DMS114 treated with DMSO at 0.1 percent for 48 hours (cell line): ENCODE measurements around the gene AKAP11.
"Not testable (repeated sequence)": the region's sequence is repeated elsewhere in the genome, so short reads cannot be mapped to it uniquely, and the experiment has no call there.

ENCODE experiments used
- DNase-seq: peaks from one replicate; lab custom pipeline; 2025; ENCODE audit not compliant: unreplicated experiment; lab: John Stamatoyannopoulos, UW

AKAP11 gene, protein sequence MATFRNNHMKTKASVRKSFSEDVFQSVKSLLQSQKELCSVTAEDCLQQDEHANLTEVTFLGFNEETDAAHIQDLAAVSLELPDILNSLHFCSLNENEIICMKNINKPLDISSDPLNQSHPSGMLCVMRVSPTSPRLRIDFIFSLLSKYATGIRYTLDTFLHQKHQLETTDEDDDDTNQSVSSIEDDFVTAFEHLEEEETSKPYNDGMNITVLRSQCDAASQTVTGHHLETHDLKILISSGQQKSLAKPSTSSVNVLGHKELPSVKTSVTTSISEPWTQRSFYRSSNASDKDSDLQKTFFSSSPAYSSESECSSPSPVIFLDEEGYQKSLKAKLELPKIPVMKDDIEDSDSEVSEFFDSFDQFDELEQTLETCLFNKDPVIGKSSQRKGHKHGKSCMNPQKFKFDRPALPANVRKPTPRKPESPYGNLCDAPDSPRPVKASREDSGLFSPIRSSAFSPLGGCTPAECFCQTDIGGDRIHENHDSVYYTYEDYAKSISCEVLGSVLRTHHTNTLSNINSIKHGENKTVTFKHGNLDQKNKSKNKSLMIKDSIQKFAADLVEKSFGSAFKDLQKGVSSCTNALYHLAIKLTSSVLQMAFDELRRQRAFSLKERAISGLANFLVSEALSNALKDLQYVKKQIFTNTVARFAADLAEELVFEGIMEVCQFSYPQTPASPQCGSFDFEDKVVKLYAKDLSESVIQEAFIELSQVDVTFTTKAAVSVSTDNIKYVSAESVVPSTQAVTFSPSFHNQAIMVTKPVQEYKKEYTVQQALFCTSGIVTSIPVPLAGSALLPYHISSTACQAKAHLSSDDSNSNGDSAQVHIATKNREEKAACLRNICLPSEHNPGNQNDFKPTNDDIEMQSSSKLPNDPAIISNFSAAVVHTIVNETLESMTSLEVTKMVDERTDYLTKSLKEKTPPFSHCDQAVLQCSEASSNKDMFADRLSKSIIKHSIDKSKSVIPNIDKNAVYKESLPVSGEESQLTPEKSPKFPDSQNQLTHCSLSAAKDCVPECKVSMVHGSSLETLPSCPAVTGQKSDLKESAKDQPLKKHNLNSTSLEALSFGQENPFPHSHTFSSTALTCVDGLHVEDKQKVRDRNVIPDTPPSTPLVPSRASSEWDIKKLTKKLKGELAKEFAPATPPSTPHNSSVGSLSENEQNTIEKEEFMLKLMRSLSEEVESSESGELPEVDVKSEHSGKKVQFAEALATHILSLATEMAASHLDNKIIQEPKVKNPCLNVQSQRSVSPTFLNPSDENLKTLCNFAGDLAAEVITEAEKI (N-terminal part only)

DNA sequence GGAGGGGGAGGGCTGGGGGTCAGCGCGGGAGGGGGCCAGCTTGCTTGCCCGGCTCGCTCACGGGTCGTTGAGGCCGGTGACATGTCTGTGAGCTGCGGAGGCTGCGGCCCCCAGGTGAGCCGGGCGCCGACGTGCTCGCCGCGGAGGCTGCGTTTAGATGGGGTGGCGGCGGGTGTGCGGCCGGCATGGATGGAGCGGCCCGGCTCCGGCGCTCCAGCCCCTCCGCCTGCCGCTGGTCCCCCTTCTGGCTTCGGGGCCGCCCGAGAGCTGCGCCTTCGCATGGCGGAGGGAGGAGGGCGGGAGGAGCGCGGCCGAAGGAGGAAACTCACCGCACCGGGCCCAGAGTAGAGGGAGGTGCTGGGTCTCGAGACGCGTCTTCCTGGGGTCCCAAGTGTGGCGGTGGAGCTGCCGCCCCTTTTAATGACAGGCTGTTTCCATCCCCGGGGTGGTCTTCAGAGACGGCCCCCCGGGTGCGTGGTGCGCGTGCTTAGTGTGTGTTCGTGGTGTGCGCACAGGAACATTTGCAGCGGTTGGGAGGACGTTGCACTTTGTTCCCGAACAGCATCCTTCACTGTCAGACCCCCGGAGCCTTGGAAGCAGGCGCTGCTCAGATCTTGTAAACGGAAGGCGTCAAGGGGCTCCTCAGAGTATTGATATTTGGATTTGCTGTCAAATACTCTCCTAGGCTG, at the start of gene AKAP11:
TSS of gene AKAP11 (plus strand) at position 38 of the 689 bp plus-strand sequence. CDS start 14,197 bp downstream, outside the sequence.
- peak; percentile 23 for DNase-seq

- DNase-seq = no peak
Observed at GRCh38 chr13:42223681-42224080, 48.3 kb upstream of the AKAP11 start.

GRCh38 chr13:42225051-42225450, 46.9 kb upstream of the AKAP11 start:
- no peak for DNase-seq

DNA sequence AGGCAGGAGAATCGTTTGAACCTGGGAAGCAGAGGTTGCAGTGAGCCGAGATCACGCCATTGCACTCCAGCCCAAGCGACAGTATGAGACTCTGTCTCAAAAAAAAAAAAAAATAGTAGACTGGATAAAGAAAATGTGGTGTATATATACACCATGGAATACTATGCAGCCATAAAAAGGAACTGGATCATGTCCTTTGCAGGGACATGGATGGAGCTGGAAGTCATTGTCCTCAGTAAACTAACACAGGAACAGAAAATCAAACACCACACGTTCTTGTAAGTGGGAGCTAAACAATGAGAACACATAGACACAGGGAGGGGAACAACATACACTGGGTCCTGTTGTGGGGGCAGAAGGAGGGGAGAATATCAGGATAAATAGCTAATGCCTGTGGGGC, 45.2 kb upstream of the AKAP11 start:
- DNase-seq = not testable (repeated sequence)

- no peak for DNase-seq
Observed at GRCh38 chr13:42228527-42228926, 43.4 kb upstream of the AKAP11 start.

- no peak for DNase-seq
Observed at GRCh38 chr13:42229287-42229686, 42.7 kb upstream of the AKAP11 start.

DNA sequence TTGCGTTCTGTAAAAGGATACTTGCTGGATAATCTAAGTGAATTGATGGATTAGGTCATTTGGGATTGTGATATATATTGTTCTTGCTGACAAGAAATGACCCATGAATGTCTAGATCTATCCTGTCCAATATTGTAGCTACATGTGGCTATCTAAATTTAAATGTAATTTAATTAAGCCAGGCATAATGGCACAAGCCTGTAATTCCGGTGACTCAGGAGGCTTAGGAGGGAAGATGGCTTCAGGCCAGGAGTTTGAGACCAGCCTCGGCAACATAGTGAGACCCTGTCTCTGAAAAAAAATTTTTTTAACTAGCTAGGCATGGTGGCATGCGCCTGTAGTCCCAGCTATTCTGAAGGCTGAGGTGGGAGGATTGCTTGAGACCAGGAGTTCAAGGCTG, 39.3 kb upstream of the AKAP11 start:
- DNase-seq = no peak

DNA sequence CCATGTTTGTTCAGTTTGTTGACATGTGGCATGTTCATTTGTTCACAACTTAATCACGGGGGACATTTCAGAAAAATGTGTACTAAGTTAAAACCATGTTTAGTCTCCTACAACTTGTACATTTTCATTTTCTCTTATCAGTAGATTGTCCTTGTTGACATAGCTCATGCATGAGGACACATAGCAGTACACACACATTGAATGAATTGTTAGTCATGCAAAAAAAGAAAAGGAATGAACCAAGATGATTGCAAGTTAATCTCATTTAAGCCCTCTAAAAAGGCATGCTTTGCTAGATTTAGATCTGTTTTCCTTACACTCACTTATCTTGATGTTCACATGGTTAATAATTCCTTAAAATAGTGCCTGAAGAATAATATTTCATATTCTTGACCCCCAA, 38.2 kb upstream of the AKAP11 start:
- DNase-seq = no peak

- DNase-seq = no peak
Observed at GRCh38 chr13:42239161-42239560, 32.8 kb upstream of the AKAP11 start.

DNA sequence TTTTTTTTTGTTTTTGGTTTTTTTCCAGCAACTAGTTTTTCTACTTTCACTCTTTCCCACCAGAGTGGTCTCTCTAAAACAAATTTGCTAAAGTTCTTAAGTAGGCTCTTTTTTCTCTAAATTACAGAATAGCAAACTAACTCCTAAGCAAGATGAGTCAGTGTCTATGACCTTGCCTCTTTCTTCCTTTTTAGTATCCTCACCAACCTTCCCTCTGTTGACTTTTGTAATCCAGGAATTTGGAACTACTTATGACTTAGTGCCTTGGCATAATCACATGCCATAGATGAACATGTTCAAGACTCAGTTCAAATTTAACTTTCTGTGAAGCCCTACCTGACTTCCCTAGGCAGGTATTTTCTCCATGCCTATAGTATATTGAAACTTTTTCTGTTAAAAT, 32.3 kb upstream of the AKAP11 start:
- no peak for DNase-seq

DNA sequence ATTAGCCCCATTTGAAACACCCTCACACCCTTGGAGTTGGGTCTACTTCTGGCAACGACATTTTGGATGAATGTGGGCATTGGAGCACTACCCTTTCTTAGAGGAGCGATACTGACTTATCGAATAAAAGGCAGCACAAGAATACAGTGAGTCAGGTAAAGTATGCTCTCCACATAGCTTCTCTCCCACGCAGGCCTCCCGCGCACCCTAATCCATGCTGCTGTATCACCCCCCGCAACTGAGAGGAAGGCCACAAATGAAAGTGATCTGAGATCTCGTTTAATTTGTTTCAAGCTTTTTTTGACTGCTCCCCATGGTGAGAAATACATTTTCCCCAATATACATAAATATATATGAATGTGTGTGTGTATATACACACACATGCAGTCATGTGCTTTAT, 25.4 kb upstream of the AKAP11 start:
- DNase-seq = no peak

DNA sequence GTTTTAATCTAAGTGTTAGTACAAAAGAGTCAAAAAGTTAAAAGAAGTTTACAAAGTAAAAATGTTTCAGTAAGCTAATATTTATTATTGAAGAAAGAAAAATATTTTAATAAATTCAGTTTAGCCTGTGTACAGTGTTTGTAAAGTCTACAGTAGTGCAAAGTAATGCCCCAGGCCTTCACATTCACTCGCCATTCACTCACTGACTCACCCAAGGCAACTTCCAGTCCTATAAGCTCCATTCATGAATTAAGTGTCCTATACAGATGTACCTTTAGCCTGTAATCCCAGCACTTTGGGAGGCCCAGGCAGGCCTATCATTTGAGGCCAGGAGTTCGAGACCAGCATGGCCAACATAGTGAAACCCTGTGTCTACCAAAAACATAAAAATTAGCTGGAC, 24.1 kb upstream of the AKAP11 start:
- no peak for DNase-seq

- no peak for DNase-seq
Observed at GRCh38 chr13:42255886-42256285, 16.1 kb upstream of the AKAP11 start.

GRCh38 chr13:42258747-42259146, 13.2 kb upstream of the AKAP11 start:
- no peak for DNase-seq

- DNase-seq = no peak
Observed at GRCh38 chr13:42259515-42259914, 12.4 kb upstream of the AKAP11 start.

GRCh38 chr13:42260903-42261654, 10.9 kb upstream of the AKAP11 start:
- DNase-seq = no peak

DNA sequence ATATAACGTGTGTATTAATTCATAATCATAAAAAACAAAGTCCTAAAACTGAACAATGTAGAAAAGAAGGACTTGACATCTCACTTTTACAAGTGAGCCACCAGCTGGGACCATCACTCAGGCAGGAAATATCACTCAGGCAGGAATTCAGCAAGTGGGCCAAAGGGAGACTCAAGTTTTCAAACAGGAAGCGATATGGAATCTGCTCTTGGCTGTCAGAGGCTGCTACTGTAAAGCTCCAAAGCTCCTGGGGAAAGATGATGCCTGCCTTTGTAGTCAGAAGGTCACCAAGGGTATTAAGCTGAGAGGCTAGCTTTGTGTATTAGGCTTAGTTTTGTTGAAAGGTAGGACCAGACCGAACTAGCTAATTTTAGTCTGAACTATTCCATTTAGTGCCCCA, 5.5 kb upstream of the AKAP11 start:
- DNase-seq = no peak

DNA sequence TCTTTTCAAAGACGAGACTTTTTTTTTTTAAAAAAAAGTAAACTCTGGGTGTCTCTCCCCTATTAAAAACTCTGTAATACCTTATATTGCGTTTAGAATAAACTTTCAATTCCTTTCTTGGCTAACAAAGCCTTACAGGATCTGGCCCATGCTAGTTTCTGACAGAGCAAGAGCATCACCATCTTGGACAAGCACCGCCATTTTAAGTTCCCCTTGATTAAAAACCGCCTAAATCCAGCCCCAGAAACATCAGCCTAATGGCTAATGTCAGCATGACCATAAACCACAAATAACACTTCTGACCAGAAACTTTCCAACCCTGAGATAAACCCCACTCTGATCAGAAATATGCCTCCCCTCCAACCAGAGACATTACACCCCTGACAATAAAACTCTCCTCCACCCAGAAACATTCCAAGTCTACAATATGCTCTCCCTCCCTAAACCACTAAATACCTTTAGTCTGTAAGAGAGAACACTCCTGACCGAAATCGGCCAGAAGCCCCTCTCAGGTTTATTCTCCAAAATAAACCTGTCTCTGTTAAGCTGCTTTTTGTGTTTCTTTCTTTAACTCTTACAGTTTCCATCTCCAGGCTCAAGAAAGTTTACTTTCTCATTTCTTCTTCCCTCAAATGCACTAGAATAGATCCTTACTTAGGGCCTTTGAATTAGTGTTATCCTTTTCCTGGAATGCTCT, 1.6 kb upstream of the AKAP11 start:
- no peak for DNase-seq

DNA sequence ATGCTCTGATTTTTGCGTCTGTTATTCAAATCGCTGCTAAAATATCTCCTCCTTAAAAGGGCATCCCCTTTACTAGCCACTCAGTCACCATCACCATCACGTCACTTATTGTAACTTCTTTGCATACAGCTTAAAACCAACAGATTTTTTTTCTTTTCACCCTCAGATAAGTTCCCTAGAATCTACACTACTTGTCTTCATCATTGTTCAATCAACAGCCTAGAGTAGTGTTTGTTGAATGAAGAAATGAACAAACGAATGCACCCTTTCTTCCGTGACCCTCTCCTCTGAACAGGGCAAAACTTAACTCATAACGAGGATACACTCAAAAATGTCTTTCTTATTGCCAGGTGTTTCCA, 1.1 kb upstream of the AKAP11 start:
- no peak for DNase-seq
